ENCODE measurements around the gene CTIF. TPM values are rescaled to one million over a fixed set of nuclear protein-coding genes. Genes with fewer than 3 reads are reported as not detected.

The CTIF gene
- total RNA-seq, 1 experiment from 2014 or later: 95.8 TPM

- H3K27me3 Mint-ChIP-seq (ENCODE audit: insufficient read depth, unreplicated experiment): no peaks in the 10 kb centered on the region
- peak overlapping the region; percentile 85 for H3K27ac Mint-ChIP-seq (ENCODE audit: low read depth, unreplicated experiment)
- TF ChIP-seq, protein P1, sequence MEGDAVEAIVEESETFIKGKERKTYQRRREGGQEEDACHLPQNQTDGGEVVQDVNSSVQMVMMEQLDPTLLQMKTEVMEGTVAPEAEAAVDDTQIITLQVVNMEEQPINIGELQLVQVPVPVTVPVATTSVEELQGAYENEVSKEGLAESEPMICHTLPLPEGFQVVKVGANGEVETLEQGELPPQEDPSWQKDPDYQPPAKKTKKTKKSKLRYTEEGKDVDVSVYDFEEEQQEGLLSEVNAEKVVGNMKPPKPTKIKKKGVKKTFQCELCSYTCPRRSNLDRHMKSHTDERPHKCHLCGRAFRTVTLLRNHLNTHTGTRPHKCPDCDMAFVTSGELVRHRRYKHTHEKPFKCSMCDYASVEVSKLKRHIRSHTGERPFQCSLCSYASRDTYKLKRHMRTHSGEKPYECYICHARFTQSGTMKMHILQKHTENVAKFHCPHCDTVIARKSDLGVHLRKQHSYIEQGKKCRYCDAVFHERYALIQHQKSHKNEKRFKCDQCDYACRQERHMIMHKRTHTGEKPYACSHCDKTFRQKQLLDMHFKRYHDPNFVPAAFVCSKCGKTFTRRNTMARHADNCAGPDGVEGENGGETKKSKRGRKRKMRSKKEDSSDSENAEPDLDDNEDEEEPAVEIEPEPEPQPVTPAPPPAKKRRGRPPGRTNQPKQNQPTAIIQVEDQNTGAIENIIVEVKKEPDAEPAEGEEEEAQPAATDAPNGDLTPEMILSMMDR (IDR thresholded peaks at IDR 0.05; ENCODE audit: unreplicated experiment): no peak
- H3K4me3 Mint-ChIP-seq (ENCODE audit: unreplicated experiment): peak overlapping the region; percentile 67
- intact Hi-C loops (cut with micrococcal nuclease): loop anchor here (1.0 to 5.0 kb wide), 3 partner anchors 57 to 157 kb away; no protein-coding TSS in a partner anchor
- peaks cover 57% of the 10 kb centered on the region for H3K4me1 Mint-ChIP-seq (ENCODE audit: insufficient read depth, unreplicated experiment)
- CTCF ChIA-PET: interaction anchor here (0.6 to 0.9 kb wide), 6 partner anchors 43 to 343 kb away, joined by 3 to 4 read pairs (median 3); no protein-coding TSS in a partner anchor
- POLR2A ChIA-PET: interaction anchor here (0.6 to 0.7 kb wide), 2 partner anchors 211 to 255 kb away, joined by 3 to 4 read pairs; no protein-coding TSS in a partner anchor
- no peaks in the 10 kb centered on the region for H3K9me3 Mint-ChIP-seq (ENCODE audit: unreplicated experiment)
- no TSS peak for BruUV-seq (replicated peaks)
- DNase-seq (ENCODE audit: unreplicated experiment): peak; percentile 96
- peaks cover 15% of the 10 kb centered on the region for H3K36me3 Mint-ChIP-seq (ENCODE audit: insufficient read depth, unreplicated experiment)
Observed at GRCh38 chr18:48834413-48835031, 295.7 kb downstream of the CTIF start.

DNA sequence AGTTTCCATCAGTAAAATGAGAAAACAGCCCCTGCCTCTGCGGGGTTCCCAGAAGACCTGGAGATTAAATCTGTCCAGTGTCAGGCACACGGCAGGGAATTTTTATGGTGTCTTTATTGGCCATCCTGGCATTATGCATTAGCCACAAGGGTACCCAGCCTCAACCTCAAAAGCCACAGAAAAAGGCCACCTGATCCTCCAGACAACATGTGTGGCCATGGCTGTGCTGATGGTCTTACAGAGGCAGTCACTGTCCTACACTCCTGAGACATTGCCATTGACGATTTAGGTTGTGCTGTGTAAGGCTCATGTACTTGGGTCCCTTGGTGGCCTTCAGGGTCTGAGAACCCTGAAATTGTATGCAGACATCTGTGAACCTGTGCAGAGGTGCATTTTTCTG lies 296.3 kb downstream of the CTIF start:
- intact Hi-C loops (cut with micrococcal nuclease): no loop called here
- H3K9me3 Mint-ChIP-seq (ENCODE audit: unreplicated experiment): no peaks in the 10 kb centered on the region
- peaks cover 14% of the 10 kb centered on the region for H3K36me3 Mint-ChIP-seq (ENCODE audit: insufficient read depth, unreplicated experiment)
- H3K4me1 Mint-ChIP-seq (ENCODE audit: insufficient read depth, unreplicated experiment): peaks cover 62% of the 10 kb centered on the region
- H3K27ac Mint-ChIP-seq (ENCODE audit: low read depth, unreplicated experiment): peak overlapping the region; percentile 85
- peak overlapping the region; percentile 67 for H3K4me3 Mint-ChIP-seq (ENCODE audit: unreplicated experiment)
- no peaks in the 10 kb centered on the region for H3K27me3 Mint-ChIP-seq (ENCODE audit: insufficient read depth, unreplicated experiment)
- TF ChIP-seq, protein P1 (IDR thresholded peaks at IDR 0.05; ENCODE audit: unreplicated experiment): no peak
- ChIA-PET POLR2A (no interaction called here), CTCF (interaction anchor here (0.9 kb wide), 2 partner anchors 58 to 192 kb away, joined by 3 to 4 read pairs; no protein-coding TSS in a partner anchor)
- no TSS peak for BruUV-seq (replicated peaks)
- no peak for DNase-seq (ENCODE audit: unreplicated experiment)

DNA sequence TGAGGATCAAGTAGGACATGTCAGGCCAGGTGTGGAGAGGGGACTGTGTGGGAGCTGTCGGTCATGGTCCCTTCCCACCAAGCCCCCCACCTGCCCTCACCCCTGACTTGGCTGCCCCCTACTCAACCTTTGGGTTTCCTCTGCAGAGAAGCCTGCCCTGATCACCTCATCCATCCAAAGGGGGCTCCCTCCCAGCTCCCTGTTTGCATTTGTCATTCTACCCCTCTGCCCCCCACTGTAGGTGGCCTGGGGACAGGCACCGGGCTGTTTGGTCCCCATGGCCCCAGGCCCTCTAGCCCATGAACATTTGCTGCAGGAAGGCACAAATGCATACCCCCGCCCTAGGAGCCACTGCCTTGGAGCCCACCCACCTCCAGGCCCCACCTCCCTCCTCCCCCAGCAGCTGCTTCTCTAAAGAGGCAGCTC lies 296.9 kb downstream of the CTIF start:
- ChIA-PET POLR2A (no interaction called here), CTCF (no interaction called here)
- DNase-seq (ENCODE audit: unreplicated experiment): no peak
- Mint-ChIP-seq H3K27me3 (ENCODE audit: insufficient read depth, unreplicated experiment) (no peaks in the 10 kb centered on the region), H3K27ac (ENCODE audit: low read depth, unreplicated experiment) (no peak overlapping the region), H3K36me3 (ENCODE audit: insufficient read depth, unreplicated experiment) (peaks cover 14% of the 10 kb centered on the region), H3K4me1 (ENCODE audit: insufficient read depth, unreplicated experiment) (peaks cover 62% of the 10 kb centered on the region), H3K4me3 (ENCODE audit: unreplicated experiment) (no peak overlapping the region), H3K9me3 (ENCODE audit: unreplicated experiment) (no peaks in the 10 kb centered on the region)
- intact Hi-C loops (cut with micrococcal nuclease): no loop called here
- TF ChIP-seq, protein P1 (IDR thresholded peaks at IDR 0.05; ENCODE audit: unreplicated experiment): no peak
- BruUV-seq (replicated peaks): no TSS peak

DNA sequence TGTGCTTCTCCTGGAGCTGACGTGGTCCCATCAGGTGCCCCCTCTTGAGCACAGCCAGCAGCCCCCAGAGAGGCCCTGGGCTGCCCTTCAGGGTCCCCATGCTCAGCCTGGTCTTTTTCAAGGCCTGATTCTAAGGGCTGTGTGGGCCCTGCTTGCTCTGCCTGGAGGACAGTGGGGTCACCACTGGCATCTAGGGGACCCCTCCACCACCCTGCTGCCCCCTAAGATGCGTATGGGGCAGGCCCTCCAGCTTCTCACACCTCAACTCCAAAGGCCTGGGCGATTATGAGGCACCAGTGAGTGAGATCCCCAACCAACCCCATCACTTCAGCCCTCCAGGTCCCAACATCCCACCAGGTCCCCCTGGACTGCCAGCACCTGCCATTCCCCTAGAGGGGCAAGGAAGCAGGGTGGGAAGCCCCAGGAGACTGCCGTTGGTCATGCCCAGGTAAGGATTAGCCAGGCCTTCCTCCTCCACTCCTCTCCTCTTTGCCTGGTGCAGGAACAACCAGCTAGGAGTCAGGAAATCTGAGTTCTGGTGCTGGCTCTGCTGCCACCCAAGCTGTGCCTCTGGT lies 297.5 kb downstream of the CTIF start:
- no TSS peak for BruUV-seq (replicated peaks)
- no peak overlapping the region for H3K4me3 Mint-ChIP-seq (ENCODE audit: unreplicated experiment)

More for the DNA sequence above, 297.5 kb downstream of the CTIF start:
- Mint-ChIP-seq H3K9me3 (ENCODE audit: unreplicated experiment) (no peaks in the 10 kb centered on the region), H3K27me3 (ENCODE audit: insufficient read depth, unreplicated experiment) (no peaks in the 10 kb centered on the region), H3K36me3 (ENCODE audit: insufficient read depth, unreplicated experiment) (peaks cover 14% of the 10 kb centered on the region), H3K4me1 (ENCODE audit: insufficient read depth, unreplicated experiment) (peaks cover 57% of the 10 kb centered on the region), H3K27ac (ENCODE audit: low read depth, unreplicated experiment) (no peak overlapping the region)
- intact Hi-C loops (cut with micrococcal nuclease): no loop called here
- no peak for DNase-seq (ENCODE audit: unreplicated experiment)
- ChIA-PET POLR2A (no interaction called here), CTCF (no interaction called here)
- TF ChIP-seq, protein P1 (IDR thresholded peaks at IDR 0.05; ENCODE audit: unreplicated experiment): no peak

Measured in MCF 10A (cell line).